ENCODE results near the gene TRAIP.
"Not testable (repeated sequence)": the region's sequence is repeated elsewhere in the genome, so short reads cannot be mapped to it uniquely, and the experiment has no call there.

The TRAIP gene

DNA sequence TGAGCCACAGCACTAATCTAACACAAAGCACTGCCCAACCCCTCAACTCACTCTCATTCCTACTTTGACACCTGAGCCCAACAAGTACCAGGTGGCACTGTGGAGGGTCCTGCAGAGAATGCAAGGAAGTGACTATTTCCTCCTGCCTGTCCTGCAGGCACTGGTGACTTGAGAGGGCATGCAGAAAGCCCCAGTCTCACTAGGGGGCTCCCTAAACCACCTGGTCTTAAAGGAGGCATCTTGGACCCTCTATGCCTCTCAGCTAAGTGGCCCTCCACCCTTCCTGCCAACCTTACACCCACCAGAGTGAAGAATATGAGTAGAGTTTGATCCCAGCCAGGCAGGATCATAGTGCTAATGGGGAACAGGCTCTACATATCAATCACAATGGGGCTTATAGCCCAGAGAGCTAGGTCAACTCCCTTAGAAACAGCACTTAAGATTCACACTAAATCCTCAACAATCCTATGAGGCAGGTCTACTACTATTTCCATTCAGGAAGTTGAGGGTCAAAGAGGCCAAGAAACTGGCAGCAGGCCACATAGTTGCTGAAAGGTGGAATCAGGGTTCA lies 15.2 kb downstream of the TRAIP start:
- H3K27ac ChIP-seq: no peak overlapping the region

GRCh38 chr3:49840388-49840787 lies 16.0 kb downstream of the TRAIP start:
- no peak overlapping the region for H3K27ac ChIP-seq
- TF ChIP-seq, protein P1, sequence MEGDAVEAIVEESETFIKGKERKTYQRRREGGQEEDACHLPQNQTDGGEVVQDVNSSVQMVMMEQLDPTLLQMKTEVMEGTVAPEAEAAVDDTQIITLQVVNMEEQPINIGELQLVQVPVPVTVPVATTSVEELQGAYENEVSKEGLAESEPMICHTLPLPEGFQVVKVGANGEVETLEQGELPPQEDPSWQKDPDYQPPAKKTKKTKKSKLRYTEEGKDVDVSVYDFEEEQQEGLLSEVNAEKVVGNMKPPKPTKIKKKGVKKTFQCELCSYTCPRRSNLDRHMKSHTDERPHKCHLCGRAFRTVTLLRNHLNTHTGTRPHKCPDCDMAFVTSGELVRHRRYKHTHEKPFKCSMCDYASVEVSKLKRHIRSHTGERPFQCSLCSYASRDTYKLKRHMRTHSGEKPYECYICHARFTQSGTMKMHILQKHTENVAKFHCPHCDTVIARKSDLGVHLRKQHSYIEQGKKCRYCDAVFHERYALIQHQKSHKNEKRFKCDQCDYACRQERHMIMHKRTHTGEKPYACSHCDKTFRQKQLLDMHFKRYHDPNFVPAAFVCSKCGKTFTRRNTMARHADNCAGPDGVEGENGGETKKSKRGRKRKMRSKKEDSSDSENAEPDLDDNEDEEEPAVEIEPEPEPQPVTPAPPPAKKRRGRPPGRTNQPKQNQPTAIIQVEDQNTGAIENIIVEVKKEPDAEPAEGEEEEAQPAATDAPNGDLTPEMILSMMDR (conservative IDR thresholded peaks at IDR 0.05): no peak
- no peak for TF ChIP-seq ZFX (IDR thresholded peaks at IDR 0.05)

More for the DNA sequence above, 15.2 kb downstream of the TRAIP start:
- no peak for TF ChIP-seq ZFX (IDR thresholded peaks at IDR 0.05)
- TF ChIP-seq, protein P1 (conservative IDR thresholded peaks at IDR 0.05): no peak; the same call in 1 of the 2 replicates

DNA sequence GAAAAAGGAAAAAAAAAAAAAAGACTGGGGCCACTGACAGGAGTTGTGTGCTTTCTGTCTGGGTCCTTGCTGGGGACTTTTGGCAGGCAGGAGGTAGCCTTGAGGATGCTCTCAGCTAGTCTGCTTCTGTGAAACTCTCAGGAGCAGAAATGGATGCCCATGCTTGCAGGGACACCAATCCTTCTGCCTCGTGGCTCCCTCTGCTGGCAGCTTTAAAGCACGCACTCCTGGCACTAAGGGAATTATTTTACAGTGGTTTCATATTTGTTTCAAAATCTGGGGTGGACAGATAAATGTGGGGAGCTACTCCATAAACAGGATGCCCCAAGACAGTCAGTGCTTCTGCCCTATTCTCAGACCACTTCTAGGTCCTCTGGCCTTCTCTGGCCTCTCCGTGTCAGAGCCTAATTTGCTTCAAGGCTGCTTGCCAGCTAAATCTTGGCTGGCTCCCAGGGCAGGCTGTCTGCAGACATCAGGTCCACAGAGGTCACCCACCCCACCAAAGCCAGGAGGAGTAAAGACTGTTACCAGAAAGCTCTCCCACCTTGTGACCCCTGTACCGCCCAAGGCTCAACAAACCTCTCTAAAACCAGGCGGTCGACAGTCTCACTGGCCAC lies 17.1 kb downstream of the TRAIP start:
- TF ChIP-seq ZFX (IDR thresholded peaks at IDR 0.05): no peak
- TF ChIP-seq, protein P1 (conservative IDR thresholded peaks at IDR 0.05): peak; percentile 93
- H3K27ac ChIP-seq: no peak overlapping the region

DNA sequence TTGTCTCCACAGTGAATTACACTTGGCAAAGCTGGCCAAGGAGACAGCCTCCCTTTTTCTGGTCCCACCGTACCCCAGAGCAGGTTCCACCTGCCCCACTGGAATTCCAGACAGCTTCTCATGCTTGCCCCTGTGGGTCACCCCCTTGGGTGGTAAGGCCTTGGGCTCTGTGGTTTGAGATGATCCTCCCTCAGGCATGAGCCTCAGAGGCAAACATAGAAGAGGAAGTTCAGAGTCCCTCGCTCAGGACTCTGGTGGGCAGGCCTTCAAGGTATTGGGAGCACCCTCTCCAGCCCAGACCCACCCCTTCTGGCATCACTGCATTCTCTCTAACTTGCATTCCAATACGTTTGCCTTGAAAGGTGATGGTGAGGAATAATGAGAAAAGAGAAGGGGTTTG lies 25.0 kb downstream of the TRAIP start:
- TF ChIP-seq, protein P1 (conservative IDR thresholded peaks at IDR 0.05): no peak
- TF ChIP-seq ZFX (IDR thresholded peaks at IDR 0.05): no peak
- no peak overlapping the region for H3K27ac ChIP-seq

DNA sequence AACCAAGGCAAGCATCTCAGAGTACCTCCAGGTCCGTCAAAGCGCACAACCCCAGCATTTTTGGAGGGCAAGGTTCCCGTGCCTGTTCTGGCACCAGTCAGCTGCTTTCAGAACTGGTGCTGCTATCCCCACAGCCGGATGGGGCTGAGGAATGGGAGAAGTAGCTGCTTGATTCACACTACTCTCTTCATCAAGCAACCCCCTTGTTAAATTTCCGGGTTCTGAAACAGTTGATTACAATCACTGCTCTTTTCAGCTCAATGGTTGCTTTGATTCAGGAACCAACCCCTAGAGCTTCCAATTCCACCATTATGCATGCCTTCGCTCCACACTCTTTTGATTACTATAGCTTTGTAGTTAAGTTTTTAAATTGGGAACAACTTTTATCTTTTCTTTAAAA lies 30.3 kb downstream of the TRAIP start:
- no peak overlapping the region for H3K27ac ChIP-seq
- no peak for TF ChIP-seq ZFX (IDR thresholded peaks at IDR 0.05)
- TF ChIP-seq, protein P1 (conservative IDR thresholded peaks at IDR 0.05): no peak

DNA sequence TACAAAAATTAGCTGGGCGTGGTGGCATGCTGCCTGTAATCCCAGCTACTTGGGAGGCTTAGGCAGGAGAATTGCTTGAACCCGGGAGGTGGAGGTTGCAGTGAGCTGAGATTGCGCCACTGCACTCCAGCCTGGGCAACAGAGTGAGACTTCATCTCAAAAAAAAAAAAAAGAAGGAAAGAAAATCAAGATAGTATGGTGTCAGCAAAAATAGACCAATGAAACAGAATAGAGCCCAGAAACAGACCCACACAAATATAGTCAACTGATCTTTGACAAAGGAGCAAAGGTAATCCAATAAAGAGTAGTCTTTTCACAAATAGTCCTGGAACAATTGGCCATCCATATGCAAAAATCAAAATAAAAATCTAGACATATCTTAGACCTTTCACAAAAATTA lies 33.2 kb downstream of the TRAIP start:
- not testable (repeated sequence) for H3K27ac ChIP-seq

- no peak for TF ChIP-seq ZFX (IDR thresholded peaks at IDR 0.05)
- TF ChIP-seq, protein P1 (conservative IDR thresholded peaks at IDR 0.05): no peak
- H3K27ac ChIP-seq: no peak within 1 kb of the TSS
Observed at GRCh38 chr3:49813497-49814174, 42.7 kb downstream of the TRAIP start, which contains the start of gene UBA7. UBA7 (minus strand) TSS chr3:49813953; CDS start chr3:49813787, 166 bp downstream.
